BLaER1 (cell line): ENCODE data around the gene SPON1.

Experiments
- H3K27ac ChIP-seq: shearing (Covaris generic); formaldehyde crosslinking; 2 replicates; pipeline ENCODE4 v1.8.1; 2022
- H3K27me3 ChIP-seq: shearing (Covaris generic); formaldehyde crosslinking; 2 replicates; pipeline ENCODE4 v1.8.1; 2022
- H3K36me3 ChIP-seq: shearing (Covaris generic); formaldehyde crosslinking; 2 replicates; pipeline ENCODE4 v1.8.1; 2022
- H3K4me1 ChIP-seq: shearing (Covaris generic); formaldehyde crosslinking; 2 replicates; pipeline ENCODE4 v1.8.1; 2022
- H3K4me2 ChIP-seq: shearing (Covaris generic); formaldehyde crosslinking; 2 replicates; pipeline ENCODE4 v1.8.1; 2022
- H3K4me3 ChIP-seq: shearing (Covaris generic); formaldehyde crosslinking; 2 replicates; pipeline ENCODE4 v1.8.1; 2022
- H3K9ac ChIP-seq: shearing (Covaris generic); formaldehyde crosslinking; 2 replicates; pipeline ENCODE4 v1.8.1; 2022
- H3K9me3 ChIP-seq: shearing (Covaris generic); formaldehyde crosslinking; 2 replicates; pipeline ENCODE4 v1.8.1; 2022
- H4K20me1 ChIP-seq: shearing (Covaris generic); formaldehyde crosslinking; 2 replicates; pipeline ENCODE4 v1.8.1; 2022
- Cebpa-rat ChIP-seq: shearing (Covaris generic); IDR thresholded peaks from 2 replicates; pipeline ENCODE4 v1.8.1; 2022

The SPON1 gene

DNA sequence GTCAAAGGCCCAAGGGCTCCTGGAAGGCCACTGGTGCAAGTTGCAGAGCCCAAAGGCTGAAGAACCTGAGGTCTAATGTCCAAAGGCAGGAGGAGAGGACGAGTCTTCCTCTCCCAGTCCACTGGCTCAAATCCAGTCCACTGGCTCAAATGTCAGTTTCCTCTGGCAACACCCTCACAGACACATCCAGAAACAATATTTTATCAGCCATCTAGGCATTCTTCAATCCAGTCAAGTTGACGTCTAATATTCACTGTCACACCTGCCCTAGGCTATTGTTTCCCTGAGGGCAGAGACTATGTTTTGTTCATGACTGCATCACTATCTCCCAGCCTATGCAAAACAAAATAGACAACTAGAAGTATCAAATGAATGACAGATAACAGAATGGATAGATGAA, 148.1 kb downstream of the SPON1 start:
- Histone ChIP-seq H3K9ac (no peak overlapping the region), H3K36me3 (no peaks in the 10 kb centered on the region), H3K4me3 (no peak overlapping the region), H3K4me1 (no peaks in the 10 kb centered on the region), H3K27me3 (no peaks in the 10 kb centered on the region), H3K4me2 (no peak overlapping the region), H3K9me3 (no peaks in the 10 kb centered on the region), H4K20me1 (no peaks in the 10 kb centered on the region), H3K27ac (no peak overlapping the region)
- no peak for TF ChIP-seq Cebpa-rat

DNA sequence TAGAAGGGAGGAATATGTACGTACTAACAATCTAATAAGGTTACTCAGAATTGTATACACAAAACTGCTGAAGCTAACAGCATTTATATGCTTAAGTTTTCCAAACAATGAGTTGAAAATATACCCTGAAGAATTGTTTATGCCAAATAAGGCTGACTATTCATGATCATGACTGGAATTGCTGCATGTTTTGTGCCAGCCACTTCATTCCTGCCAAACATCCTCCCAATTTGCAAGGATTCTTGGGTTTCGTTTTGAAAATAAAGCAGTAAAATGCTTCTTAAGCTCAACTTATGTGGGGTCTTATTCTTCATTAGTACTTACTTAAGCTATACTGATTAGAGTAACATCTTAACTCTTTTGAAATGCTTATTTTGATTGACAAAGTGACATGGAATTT, 149.0 kb downstream of the SPON1 start:
- Histone ChIP-seq H3K9ac (no peak overlapping the region), H3K27me3 (no peaks in the 10 kb centered on the region), H4K20me1 (no peaks in the 10 kb centered on the region), H3K4me3 (no peak overlapping the region), H3K4me1 (no peaks in the 10 kb centered on the region), H3K4me2 (no peak overlapping the region), H3K36me3 (no peaks in the 10 kb centered on the region), H3K27ac (no peak overlapping the region), H3K9me3 (no peaks in the 10 kb centered on the region)
- TF ChIP-seq Cebpa-rat: no peak

DNA sequence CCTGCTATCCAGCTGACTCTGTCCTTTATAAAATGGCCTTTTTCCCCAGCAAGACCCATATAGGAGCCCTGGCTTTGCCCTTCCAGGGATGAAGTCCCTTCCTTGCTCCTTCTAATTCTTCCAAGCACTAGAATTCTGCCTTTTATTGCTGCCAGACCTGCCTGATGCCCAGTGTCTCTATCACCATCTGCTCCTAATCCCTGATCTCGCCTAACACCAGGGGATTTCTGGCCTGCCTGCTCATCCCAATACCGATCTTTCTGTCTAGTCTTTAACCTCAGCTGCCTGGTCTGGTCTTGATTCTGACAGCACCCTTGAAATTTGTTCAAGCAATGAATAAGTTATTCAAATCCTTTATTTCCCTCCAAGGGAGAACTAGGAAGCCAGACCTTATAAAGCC, 150.2 kb downstream of the SPON1 start:
- Histone ChIP-seq H3K4me1 (no peaks in the 10 kb centered on the region), H3K27me3 (no peaks in the 10 kb centered on the region), H3K4me2 (no peak overlapping the region), H3K36me3 (no peaks in the 10 kb centered on the region), H3K9me3 (no peaks in the 10 kb centered on the region), H3K4me3 (no peak overlapping the region), H3K27ac (no peak overlapping the region), H4K20me1 (no peaks in the 10 kb centered on the region), H3K9ac (no peak overlapping the region)
- TF ChIP-seq Cebpa-rat: no peak

DNA sequence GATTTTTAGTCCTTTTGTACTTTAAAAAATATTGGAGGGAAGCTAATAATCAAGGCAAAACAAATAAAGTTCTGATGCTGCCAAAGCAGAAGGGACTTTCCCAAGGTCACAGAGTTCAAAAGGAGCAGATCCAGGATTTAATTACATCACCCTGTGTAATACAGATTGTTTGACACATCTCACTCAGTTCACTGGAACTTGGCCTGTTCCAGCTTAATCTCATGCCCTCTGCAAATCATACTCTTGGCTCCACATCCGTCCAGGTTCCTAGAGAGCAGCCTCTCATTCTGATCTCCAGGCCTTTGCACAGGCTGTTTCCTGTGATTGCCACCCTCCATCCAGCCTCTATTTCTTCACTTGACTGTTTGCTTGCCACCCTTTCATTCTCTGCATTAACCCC, 151.7 kb downstream of the SPON1 start:
- H3K27me3 ChIP-seq: no peaks in the 10 kb centered on the region
- H3K9ac ChIP-seq: no peak overlapping the region
- no peaks in the 10 kb centered on the region for H3K9me3 ChIP-seq
- no peaks in the 10 kb centered on the region for H3K4me1 ChIP-seq
- H3K36me3 ChIP-seq: no peaks in the 10 kb centered on the region
- H3K27ac ChIP-seq: no peak overlapping the region
- H4K20me1 ChIP-seq: no peaks in the 10 kb centered on the region
- H3K4me2 ChIP-seq: no peak overlapping the region
- no peak overlapping the region for H3K4me3 ChIP-seq
- no peak for TF ChIP-seq Cebpa-rat

DNA sequence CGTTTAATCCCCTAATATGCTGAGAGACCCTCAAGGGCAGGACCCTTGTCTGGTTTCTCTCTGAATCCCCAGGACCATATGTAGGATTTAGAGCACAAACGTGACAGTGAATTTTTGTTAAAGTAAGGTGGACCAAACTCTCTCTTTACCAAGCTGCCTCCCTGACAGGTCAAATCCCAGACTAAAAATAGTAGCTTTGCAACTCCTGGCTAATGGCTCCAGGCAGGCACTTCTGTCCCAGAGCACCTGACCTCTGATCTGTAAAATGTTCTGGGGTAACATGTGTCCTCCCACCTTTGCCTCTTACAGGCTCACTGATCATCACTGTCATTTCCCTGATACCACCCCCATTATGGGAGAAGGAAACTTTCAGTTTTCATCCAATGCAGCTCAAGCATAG, 152.3 kb downstream of the SPON1 start:
- no peak overlapping the region for H3K4me3 ChIP-seq
- no peaks in the 10 kb centered on the region for H3K36me3 ChIP-seq
- H3K9ac ChIP-seq: no peak overlapping the region
- H3K4me2 ChIP-seq: no peak overlapping the region
- H4K20me1 ChIP-seq: no peaks in the 10 kb centered on the region
- no peaks in the 10 kb centered on the region for H3K4me1 ChIP-seq
- H3K27ac ChIP-seq: no peak overlapping the region
- H3K9me3 ChIP-seq: no peaks in the 10 kb centered on the region
- H3K27me3 ChIP-seq: no peaks in the 10 kb centered on the region
- no peak for TF ChIP-seq Cebpa-rat

DNA sequence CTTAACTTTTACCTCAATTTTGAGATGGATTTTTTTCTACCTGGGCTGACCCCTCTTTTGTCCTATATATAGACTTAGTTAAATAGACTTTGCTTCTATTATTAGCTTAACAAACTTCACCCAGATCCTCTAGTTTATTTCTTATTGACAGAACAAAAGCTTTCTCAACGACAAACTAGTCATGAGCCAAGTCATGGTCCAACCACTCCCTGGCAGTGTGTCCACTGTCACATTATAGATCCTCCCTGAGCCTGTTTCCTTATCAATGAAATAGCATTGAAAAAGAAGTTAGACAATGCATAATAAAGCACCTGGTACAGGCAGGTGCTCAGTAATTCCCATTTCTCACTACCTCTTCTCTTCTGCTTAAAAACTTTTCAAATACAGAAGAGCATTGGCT, 155.1 kb downstream of the SPON1 start:
- no peaks in the 10 kb centered on the region for H3K36me3 ChIP-seq
- H3K4me1 ChIP-seq: no peaks in the 10 kb centered on the region
- no peaks in the 10 kb centered on the region for H3K9me3 ChIP-seq
- no peak overlapping the region for H3K4me3 ChIP-seq
- no peak overlapping the region for H3K27ac ChIP-seq
- H3K9ac ChIP-seq: no peak overlapping the region
- no peaks in the 10 kb centered on the region for H4K20me1 ChIP-seq
- no peaks in the 10 kb centered on the region for H3K27me3 ChIP-seq
- no peak overlapping the region for H3K4me2 ChIP-seq
- no peak for TF ChIP-seq Cebpa-rat

DNA sequence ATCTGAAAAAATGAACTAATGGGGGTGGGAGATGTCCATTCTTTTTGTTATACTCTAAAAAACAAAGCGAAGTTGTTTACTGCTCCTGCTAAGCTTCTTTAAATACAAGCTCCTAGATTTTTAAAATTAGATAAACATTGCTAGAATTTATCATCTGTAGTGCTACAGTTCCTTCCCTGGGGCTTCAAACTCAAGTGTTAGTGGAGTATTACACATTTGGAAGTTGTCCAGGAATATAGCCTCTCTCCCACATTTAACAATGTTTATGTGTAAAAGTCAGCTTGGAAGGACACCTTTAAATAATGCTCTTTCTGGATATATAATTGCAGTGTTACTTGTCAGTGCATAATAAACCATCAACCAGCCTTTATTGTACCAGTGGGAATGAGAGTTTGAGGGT, 155.5 kb downstream of the SPON1 start:
- no peak overlapping the region for H3K4me3 ChIP-seq
- H3K4me2 ChIP-seq: no peak overlapping the region
- H3K4me1 ChIP-seq: no peaks in the 10 kb centered on the region
- H3K9me3 ChIP-seq: no peaks in the 10 kb centered on the region; the same call in 1 of the 2 replicates
- no peaks in the 10 kb centered on the region for H3K27me3 ChIP-seq
- no peak overlapping the region for H3K27ac ChIP-seq
- no peak overlapping the region for H3K9ac ChIP-seq
- no peaks in the 10 kb centered on the region for H3K36me3 ChIP-seq
- no peak for TF ChIP-seq Cebpa-rat
- H4K20me1 ChIP-seq: no peaks in the 10 kb centered on the region

DNA sequence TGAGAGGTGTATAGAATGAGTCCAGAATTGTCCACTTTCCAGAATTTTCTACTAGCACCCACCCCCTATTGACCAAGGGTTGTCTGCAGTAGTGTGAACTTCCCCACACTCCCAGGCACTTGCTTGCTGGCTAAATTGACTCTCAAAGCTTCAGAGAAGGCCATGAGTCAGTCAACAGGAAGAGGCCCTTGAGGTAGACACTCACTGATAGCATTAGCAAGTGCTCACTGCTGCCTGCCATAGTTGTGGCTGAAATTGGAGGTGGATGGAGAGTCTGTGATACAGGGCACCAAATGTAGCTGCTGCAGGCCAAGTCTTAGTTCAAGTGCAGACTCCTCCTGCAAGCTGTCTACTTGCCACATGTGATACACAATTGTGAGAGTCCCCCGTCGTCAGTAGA, 156.8 kb downstream of the SPON1 start:
- H3K27ac ChIP-seq: no peak overlapping the region
- no peaks in the 10 kb centered on the region for H3K27me3 ChIP-seq
- no peak overlapping the region for H3K4me3 ChIP-seq
- H3K4me2 ChIP-seq: no peak overlapping the region
- H4K20me1 ChIP-seq: no peaks in the 10 kb centered on the region
- H3K9me3 ChIP-seq: no peaks in the 10 kb centered on the region; the same call in 1 of the 2 replicates
- no peak for TF ChIP-seq Cebpa-rat
- no peak overlapping the region for H3K9ac ChIP-seq
- no peaks in the 10 kb centered on the region for H3K4me1 ChIP-seq
- no peaks in the 10 kb centered on the region for H3K36me3 ChIP-seq

DNA sequence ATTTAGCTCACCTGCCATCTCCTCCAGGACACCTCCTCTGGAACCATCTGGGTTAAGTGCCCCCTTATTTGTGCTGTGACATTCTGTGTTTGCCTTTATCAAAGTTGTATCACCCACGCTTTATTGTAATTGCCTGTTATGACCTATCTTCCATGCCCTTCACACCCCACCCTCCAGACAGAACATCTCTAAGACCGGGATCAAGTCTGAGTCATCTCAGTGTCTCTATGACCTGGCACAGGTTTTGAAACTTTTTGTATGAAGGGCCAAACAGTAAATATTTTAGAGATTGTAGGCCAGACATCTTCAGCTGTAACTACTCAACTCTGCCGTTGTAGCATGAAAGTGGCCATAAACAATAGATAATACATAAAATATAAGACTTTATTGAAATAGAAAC, 161.8 kb downstream of the SPON1 start:
- H3K4me1 ChIP-seq: no peaks in the 10 kb centered on the region
- no peak overlapping the region for H3K27ac ChIP-seq
- TF ChIP-seq Cebpa-rat: no peak
- no peaks in the 10 kb centered on the region for H3K36me3 ChIP-seq
- H4K20me1 ChIP-seq: no peaks in the 10 kb centered on the region
- no peaks in the 10 kb centered on the region for H3K27me3 ChIP-seq
- H3K4me3 ChIP-seq: no peak overlapping the region
- peaks cover 14% of the 10 kb centered on the region for H3K9me3 ChIP-seq
- no peak overlapping the region for H3K4me2 ChIP-seq
- no peak overlapping the region for H3K9ac ChIP-seq

DNA sequence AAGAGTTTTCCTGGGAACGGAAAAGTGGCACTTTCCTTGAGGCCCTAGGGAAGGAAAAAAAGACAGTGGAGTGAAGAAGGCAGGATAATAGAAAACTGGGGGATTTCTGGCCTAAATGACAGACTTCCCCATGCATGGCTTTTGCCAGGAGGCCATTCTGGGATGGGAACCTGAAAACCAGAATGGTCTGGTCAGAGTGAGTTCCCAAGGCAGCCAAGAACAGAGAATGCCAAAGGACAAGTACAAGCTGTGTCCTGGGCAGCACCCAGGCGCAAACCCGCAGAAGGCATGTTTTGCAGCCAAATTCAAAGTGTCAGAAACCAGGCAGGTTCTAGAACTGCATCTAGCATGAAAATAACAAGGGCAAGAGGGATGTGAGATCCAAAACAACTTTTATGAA, 162.4 kb downstream of the SPON1 start:
- H3K4me1 ChIP-seq: no peaks in the 10 kb centered on the region
- H3K4me3 ChIP-seq: no peak overlapping the region
- no peak overlapping the region for H3K27ac ChIP-seq
- no peak for TF ChIP-seq Cebpa-rat
- H3K9me3 ChIP-seq: peaks cover 14% of the 10 kb centered on the region
- no peaks in the 10 kb centered on the region for H3K36me3 ChIP-seq
- H3K9ac ChIP-seq: no peak overlapping the region
- H3K4me2 ChIP-seq: no peak overlapping the region
- H4K20me1 ChIP-seq: no peaks in the 10 kb centered on the region
- H3K27me3 ChIP-seq: no peaks in the 10 kb centered on the region

DNA sequence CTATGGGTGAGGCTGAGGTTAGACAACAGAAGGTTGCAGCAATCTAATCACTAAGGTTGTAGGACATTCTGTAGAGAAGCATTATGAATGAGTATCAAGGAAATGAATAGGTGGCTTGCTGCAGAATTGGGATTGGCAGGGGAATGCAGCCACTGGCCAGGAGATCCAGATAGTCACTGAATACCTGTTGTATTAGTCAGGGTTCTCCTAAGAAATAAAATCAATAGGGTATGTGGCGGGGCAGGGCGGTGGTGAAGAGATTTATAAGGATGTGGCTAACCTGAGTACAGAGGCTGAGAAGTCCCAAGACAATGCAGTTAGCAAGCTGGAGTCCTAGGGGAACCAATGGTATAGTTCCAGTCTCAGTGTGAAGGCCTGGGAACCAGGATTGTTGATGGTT, 163.0 kb downstream of the SPON1 start:
- no peak overlapping the region for H3K27ac ChIP-seq
- H3K4me1 ChIP-seq: no peaks in the 10 kb centered on the region
- H3K9me3 ChIP-seq: peaks cover 14% of the 10 kb centered on the region
- H4K20me1 ChIP-seq: no peaks in the 10 kb centered on the region
- H3K4me3 ChIP-seq: no peak overlapping the region
- H3K36me3 ChIP-seq: no peaks in the 10 kb centered on the region
- H3K4me2 ChIP-seq: no peak overlapping the region
- H3K27me3 ChIP-seq: no peaks in the 10 kb centered on the region
- no peak overlapping the region for H3K9ac ChIP-seq
- TF ChIP-seq Cebpa-rat: no peak
